IPS-11a (cell line): ENCODE measurements around the gene GATA3.
"Not testable (repeated sequence)": the region's sequence is repeated elsewhere in the genome, so short reads cannot be mapped to it uniquely, and the experiment has no call there.

Source experiments
- H3K4me3 ChIP-seq: one replicate; pipeline ENCODE4 v1.5.1; 2013; ENCODE audit warnings: low read depth, low read length, control low read depth

GATA3 gene

DNA sequence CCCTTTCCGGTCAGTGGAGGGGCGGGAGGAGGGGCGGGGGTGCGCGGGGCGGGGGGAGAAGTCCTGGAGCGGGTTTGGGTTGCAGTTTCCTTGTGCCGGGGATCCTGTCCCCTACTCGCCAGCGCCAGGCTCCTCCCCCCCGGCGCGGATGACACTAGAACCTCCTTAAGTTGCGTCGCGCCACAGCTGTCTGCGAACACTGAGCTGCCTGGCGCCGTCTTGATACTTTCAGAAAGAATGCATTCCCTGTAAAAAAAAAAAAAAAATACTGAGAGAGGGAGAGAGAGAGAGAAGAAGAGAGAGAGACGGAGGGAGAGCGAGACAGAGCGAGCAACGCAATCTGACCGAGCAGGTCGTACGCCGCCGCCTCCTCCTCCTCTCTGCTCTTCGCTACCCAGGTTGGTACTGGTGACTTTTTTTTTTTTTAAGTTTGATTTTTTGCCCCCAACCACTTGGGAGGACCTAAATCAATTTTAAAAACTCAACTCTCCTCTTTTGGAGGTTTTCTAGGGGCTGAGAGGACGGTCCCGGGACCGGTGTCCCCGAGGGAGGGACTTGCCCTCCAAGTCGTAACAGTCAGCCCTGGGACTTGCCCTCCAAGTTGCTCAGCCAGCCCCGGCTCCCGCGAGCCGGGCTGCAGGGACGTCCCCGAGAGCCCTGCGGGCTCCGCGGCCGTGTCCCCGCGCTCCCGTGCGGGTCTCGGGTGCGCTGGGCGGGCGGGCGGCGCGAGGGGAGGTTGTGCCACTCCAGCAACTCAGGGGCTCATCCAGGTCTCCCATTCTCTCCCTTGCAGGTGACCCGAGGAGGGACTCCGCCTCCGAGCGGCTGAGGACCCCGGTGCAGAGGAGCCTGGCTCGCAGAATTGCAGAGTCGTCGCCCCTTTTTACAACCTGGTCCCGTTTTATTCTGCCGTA is at the start of gene GATA3:
Gene GATA3, plus strand, starts transcription at position 195 of the 914 bp plus-strand sequence. CDS start 968 bp downstream, outside the sequence.
- H3K4me3 ChIP-seq: peak within 1 kb of the TSS; percentile 47

DNA sequence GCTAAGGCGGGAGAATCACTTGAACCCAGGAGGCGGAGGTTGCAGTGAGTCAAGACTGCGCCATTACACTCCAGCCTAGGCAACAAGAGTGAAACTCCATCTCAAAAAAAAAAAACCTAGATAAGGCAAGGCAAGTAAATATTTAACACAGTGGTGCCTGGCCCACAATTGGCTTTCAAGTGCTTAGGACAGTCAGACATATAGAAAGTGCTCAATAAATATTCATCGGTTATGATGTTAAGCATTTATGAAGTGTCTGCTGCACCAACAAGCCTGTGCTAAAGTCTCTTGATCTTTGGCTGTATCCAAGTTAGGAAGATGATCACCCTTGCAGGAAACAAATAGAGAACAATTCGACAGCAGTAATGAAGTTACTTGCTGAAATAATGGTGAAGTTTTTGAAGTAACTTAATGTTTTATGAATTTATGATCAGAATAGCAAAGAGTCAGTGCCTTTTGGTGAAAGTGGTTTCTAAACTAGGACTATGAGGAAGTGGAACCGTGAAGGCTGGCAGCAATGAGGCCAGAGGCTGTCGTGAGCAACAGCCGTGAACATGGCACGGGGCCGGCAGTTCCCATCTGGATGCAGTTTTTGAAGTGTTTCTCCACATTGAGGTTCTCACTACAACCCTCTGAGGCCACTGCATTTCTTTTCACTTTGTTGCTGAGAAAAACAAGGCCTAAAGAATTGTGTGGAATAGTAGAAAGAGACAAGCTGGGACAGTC is 48.1 kb upstream of the GATA3 start:
- no peak overlapping the region for H3K4me3 ChIP-seq

DNA sequence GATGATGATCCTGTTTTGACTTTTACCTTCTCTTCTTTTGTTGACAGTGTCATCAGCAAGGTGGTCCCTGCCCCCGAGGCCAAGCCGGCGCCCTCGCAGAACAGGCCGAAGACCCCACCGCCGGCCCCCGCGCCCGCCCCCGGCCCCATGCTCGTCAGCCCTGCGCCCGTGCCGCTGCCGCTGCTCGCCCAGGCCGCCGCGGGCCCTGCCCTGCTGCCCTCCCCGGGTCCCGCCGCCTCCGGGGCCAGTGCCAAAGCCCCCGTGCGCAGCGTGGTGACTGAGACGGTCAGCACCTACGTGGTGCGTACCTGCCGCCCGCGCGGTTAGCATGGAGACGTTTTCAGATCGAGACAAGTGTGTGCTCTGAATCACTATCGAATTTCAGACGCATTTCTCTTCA is 45.5 kb upstream of the GATA3 start:
- H3K4me3 ChIP-seq: no peak overlapping the region

DNA sequence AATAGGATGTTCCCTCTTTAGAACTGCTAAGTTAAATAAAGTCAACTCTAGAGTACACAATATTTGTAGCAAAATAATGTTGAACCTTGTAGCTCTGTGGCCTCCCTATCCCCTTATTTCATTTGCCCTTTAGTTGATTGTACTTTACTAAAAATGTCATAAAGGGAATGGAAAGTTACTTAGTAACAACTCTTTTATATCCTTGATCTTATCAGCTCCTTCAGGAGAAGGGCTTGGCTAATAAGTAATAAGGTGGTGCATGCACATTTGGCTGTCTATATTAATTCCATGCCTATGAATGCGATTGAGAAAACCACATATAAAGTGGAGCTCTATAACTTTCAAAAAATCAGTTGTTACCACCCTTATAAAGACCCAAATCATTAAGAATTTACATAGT is 41.5 kb upstream of the GATA3 start:
- no peak overlapping the region for H3K4me3 ChIP-seq

DNA sequence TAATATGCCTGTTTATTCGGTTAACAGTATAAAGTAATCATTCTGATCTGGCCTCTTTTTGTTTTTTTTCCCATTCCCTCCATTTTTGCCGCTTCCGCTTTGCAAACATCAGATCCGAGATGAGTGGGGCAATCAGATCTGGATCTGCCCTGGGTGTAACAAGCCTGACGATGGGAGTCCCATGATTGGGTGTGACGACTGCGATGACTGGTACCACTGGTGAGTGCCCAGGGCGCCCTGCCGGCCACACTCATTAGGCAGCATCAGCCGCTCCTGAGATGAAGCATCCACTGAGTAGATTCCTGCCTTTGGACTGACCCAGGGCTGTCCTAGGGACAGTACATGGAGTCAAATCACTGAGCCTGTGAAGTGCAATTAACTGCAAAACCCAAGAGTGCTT is 40.9 kb upstream of the GATA3 start:
- H3K4me3 ChIP-seq: no peak overlapping the region

DNA sequence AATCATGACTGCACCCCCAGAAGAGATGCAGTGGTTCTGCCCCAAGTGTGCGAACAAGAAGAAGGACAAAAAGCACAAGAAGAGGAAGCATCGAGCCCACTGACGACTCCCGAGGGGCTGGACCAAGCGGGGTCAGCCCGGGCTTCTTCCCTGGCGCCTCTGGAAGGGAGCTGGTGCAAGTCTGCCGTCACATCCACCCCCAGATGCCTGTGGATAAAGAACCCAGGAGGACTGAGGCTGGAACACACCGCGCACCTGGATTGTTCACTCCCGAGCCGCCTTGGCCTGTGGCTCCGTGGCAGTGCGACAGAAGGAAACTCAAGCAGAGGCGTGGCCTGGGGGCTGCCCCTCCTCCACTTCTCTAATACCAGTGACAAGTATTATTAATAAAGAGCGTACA is 39.8 kb upstream of the GATA3 start:
- no peak overlapping the region for H3K4me3 ChIP-seq

DNA sequence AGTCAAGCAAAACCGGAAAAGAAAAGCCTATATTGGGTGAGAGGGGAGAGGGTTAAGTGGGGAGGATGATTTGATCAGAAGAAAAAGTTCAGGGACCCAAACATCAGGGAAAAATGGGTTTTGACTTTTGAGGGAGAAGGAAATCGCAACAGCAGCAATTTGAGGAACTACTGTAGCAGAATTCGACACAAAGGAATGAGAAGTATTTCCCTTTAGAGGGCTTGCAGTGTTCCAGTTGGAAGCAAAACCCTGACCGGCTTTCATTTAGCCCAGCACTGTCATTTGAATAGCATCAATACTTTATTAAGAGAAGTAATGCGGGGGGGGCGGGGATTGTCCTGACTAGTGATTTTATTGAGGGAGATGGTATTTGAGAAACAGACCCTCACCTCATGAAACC is 37.2 kb upstream of the GATA3 start:
- no peak overlapping the region for H3K4me3 ChIP-seq

DNA sequence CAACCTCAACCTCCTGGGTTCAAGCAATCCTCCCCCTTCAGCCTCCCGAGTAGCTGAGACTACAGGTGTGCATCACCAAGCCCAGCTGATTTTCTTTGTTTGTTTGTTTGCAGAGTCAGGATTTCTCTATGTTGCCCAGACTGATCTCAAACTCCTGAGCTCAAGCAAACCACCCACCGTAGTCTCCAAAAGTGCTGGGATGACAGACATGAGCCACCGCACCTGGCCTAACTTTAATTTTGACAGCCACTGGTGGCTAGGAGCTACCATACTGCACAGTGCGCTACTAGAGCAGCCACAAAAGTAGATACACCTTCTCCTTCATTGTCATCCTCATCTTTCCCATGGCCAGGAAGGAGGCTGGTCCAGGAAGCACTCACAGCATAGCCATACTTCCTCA is 31.2 kb upstream of the GATA3 start:
- no peak overlapping the region for H3K4me3 ChIP-seq

DNA sequence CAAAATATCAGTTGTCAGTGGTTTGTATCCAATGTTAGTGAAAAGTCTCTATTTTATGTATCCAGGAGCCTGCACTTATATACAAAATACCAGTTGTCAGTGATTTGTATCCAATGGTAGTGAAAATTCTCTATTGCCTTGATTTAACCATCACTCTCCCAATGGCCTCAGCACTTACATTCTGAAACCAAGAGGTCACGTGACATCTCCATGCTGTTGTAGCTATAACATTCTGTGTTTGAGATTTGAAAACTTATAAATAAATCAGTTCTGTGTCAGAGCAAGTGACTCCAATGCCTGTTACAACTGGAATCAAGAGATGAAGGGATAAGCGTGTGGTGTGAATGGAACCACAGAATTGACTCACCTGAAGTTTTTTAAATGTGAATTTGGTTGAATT is 30.6 kb upstream of the GATA3 start:
- no peak overlapping the region for H3K4me3 ChIP-seq

DNA sequence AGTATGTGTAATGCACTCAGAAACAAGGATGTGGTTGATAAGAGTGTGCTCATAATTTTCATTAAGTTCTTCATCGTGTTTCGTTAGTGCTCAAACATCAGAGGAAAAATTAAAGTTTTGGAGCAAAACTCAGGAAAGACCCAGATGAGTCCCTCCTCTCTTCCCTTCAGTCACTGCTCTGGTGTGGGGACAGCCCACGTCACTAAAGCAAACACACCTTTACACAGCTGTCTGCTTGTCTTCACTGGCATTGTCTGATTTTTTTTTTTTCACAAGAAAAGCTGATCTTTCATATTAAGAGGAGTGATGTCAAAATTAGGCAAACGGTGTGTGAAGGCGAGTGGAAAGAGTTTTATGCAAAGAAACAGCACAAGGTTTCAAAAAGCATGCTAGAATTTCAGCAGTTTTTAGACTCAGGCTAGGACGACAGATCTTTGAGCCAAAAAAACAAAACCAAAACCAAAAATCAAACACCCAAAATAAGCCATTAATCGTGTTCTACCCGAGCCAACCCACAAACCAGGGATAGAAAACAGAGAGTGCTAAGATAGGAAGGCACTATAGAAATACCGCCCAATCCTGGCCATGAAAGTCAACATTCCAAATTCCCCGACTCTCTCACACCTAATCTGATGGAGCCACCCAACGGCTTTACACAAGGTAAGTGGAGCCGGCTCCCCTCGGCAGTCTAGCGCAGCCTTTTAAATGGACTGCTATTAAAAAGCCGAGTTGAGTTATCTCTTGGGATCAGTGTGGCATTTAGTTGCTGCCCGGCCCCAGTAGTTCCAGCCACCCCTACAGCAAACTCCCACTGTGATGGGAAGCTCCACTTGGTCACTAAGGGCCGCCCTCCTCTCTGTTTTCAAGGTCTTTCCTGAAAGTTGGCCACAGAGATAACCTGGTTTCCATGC is 27.9 kb upstream of the GATA3 start:
- no peak overlapping the region for H3K4me3 ChIP-seq

DNA sequence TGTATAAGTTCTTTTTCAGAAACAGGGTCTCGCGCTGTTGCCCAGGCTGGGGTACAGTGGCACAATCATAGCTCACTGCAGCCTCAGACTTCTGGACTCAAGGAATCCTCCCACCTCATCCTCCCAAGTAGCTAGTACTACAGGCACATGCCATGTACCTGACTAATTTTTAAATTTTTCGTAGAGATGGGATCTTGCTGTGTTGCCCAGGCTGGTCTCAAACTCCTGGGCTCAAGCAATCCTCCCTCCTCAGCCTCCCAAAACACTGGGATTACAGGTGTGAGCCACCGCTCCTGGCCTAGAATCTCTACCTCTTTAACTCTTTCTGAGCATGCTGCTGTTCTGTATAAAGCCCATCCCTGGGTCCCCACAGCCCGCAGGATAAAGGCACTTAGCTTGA is 23.3 kb upstream of the GATA3 start:
- not testable (repeated sequence) for H3K4me3 ChIP-seq

DNA sequence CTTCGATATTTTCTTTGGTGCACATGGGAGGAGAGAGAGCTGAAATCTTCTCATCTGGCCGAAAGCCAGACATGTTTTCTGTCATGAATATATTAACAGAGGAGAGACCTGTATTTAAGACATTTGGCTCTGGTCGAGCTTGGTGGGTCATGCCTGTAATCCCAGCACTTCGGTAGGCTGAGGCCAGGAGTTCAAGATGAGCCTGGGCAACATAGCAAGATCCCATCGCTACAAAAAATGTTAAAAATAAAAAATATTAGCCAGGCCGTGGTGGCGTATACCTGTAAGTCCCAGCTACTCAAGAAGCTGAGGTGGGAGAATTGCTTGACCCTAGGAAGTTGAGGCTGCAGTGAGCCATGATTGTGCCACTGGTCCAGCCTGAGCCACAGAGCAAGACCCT is 21.9 kb upstream of the GATA3 start:
- H3K4me3 ChIP-seq: no peak overlapping the region

DNA sequence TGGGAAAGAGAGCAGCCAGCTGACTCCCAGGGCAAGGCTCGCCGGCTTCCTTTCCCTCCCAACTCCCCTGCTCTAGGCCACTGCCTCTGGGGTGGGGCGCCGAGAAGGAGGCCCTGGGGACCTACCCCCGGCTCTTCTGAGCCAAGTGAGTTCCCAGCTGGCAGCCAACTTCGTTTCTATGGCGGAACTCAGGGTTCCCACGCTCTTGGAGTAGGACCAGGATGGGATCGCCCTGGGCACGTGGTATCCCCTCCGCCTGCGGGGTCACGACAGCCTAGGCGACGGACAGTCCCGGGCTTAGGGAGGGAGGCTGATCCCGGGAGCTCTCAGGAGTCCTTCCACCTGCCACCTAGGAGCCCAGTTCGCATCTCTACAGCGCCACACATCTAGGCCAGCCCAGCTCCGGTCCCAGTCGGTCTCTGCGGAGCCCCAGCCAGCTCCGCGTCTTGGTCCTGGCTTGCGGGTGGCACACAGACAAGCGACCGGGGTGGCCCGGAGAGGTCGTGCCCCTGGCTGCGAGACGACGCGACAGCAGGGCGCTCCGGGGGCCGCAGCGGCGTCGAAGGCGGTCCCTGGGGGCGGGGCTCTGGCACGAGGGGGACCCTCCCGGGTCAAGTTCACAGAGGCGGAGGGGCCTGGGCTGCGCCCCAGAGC is 20.5 kb upstream of the GATA3 start:
- H3K4me3 ChIP-seq: no peak overlapping the region

DNA sequence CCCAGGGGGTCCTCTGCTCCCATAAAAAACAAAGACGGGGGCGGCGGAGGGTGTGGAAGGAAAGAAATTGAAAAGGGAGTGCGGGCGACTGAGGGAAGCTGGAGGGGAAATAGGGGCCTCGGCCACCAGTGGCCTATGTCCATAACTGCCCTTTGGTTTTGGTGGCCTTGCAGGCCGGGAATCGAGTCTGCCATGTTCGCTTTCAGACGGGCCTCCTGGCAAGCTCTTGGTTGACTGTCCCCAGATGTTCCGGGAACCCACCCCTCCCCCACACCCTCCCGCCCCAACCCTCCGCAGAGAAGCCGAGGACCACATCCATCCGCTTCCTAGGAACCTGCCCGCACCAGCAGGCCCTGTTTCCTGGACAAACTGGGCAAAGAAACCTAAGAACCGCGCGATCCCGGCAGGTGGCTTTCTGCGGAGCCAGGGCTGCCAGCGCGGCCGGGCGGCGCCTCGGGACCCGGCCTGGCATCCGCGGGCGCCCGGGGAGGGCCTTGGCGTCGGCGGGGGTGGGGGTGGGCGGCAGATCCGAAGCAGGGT is 20.0 kb upstream of the GATA3 start:
- H3K4me3 ChIP-seq: no peak overlapping the region

DNA sequence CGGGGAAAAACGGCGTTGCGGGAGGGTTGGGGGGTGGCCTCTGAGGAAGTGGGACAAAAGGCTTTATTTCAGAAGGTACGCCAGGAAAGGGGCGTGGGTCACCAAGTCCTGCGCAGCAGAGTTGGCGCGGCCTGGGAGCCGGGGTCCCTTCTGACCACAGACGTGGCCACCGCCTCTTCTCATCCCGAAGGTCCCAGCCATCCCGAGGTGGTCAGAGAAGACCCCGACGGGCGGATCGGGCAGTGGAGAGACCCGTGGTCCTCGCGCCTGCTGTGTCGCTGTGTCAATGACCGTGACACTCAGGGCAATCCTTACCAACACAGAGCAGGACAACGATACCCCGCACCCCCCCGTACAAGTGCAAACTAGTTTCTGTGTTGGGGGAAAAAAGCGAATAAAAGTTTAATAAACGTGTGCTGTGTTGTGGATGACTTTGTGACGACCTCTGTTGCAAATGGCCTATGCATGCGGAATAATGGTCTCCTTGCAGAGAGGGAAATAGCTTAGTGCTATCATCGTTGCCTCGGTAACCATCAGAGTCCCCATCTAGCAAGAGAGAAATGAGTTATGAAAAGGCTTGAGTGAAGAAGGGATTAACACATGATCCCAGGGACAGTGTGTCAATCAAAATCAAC is 19.4 kb upstream of the GATA3 start:
- H3K4me3 ChIP-seq: peak overlapping the region; percentile 4

DNA sequence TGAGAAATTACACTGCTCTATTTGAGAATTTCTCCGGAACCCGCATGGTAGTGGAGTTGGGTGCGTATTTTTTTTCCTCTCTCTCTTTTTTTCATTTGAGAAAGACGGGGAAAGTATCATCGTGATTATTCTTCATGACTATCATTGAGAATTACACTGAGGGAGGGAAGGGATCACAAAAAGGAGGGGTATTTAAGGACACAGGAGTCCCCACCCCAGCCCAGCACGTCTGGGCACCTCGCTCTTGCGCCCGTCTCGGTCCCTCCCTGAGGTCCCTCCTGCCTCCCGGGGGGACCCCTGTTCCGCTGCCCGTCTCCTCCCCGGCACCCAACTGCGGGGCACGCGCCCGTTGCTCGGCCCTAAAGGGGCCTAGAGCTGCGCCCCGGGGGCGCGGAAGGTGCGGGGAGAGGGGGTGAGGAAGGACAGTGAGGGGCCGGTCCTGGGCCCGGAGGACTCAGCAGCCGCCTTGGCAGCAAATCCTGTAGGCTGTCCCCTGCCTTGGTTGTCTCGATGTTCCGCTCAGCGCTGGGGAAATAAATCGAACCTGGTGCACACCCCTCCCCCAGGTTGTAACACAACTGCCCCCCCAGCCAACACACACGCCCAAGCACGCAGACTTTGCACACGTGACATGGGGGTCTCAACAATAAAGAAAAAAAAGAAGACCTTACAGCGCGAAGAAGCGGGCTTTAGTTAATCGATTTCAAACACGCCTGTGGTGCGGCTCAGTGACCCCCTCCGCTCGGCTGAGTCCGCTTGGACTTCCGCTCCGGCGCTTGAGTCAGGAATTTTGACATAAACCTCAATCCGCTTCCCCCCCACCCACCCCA is 18.6 kb upstream of the GATA3 start:
- H3K4me3 ChIP-seq: no peak overlapping the region

DNA sequence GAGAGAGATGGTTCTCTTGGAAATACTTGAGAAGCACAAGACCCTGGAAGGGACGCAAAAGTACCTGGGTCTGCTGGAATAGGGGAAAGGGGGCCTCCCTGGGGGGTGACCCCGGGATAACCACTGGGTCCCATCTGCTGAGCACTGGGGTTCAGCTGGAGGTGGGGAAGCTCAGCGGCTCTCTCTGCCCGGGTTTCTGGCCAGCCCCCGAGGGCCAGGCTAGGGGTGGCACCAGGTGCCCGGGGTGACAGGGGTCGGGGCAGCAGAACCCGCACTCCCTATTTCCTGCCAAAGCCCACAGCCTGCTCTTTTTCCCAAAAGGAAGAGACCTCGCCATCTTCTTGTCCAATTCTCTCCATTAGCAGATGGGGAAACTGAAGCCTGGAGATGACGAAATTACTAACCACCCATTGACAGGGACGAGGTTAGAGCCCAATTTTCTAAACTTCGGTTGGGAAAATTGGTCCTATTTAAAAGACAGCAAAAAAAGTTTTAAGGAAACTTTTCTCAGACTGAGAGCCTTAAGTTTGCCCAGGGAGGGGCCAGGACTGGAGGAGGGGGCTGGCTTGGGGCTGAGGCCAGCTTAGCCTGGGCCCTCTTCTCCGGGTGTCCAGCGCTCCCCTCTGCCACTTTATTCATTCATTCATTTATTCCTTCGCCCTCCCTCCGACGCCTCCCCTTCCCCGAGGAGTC is 17.8 kb upstream of the GATA3 start:
- H3K4me3 ChIP-seq: no peak overlapping the region

DNA sequence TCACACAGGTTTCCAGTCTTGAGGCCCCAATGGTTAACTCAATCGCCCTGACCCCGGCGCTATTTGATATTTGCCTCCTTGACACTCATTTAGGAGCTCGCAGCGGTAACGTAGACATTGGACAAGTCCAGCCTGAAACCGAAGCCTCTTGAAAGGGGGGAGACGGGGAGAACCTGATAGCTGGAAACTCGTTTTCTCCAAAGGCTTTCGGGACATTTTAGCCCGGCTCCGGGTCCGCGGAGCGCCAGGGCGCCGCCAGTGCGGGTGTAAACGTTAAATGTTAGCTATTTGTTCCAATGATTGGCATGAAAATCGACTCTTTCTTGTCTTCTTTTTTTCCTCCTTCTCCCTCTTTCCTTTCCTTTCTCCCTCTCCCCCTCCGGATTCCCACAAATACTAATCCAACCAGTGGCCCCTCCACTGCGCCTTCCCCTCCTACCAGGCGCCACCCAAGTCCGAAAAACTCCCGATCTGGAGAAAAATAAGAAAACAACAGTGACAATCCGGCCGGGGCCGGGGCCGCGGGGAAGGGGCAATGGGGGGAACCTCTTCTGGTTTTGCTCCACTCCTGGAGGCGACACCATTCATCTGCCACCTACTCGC is 17.2 kb upstream of the GATA3 start:
- H3K4me3 ChIP-seq: no peak overlapping the region
